DMS 273 treated with DMSO at 0.1 percent for 48 hours (cell line): Measurements from ENCODE around the gene ST6GALNAC4.

ENCODE experiments used
- DNase-seq: peaks from one replicate; lab custom pipeline; 2025; lab: John Stamatoyannopoulos, UW

The ST6GALNAC4 gene

DNA sequence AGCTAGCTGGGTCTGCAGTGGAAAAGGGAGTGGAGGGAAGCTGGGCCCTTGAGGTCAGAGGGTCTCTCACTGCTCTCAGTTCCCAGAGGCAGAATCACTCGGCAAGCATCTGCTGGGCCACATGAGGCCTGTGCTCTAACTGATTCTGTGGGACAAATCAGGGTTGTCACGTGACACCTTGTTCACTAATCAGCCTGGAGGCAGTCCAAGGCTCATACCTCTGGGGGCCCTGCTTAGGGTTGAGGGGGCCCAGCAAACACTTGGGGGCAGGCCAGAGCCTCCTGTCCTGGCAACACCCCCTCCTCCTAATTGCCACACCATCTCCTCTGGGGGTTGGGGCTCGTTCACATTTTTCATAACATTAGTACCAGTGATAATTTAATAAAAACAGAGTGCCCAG is 29.9 kb upstream of the ST6GALNAC4 start:
- no peak for DNase-seq

GRCh38 chr9:127945942-127946341 is 29.1 kb upstream of the ST6GALNAC4 start:
- no peak for DNase-seq

DNA sequence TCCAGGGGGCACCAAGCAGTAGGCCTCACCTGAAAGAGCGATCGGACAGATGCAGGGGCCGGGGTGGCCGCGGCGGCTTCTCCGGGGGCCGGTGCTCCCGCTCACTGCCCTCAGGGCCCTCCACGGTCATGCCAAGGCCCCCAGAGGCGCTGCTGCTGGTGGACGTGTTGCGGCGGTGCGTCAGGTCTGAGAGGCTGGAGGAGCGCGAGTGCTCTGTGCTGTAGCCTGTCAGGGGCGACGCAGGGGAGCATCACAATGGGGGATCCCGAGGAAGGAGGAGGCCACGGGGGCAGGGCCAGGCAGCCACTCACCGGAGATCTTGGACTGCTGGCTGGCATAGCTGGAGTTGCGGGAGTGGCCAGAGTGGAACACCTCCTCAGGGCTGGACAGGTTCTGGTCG is 28.5 kb upstream of the ST6GALNAC4 start:
- no peak for DNase-seq

DNA sequence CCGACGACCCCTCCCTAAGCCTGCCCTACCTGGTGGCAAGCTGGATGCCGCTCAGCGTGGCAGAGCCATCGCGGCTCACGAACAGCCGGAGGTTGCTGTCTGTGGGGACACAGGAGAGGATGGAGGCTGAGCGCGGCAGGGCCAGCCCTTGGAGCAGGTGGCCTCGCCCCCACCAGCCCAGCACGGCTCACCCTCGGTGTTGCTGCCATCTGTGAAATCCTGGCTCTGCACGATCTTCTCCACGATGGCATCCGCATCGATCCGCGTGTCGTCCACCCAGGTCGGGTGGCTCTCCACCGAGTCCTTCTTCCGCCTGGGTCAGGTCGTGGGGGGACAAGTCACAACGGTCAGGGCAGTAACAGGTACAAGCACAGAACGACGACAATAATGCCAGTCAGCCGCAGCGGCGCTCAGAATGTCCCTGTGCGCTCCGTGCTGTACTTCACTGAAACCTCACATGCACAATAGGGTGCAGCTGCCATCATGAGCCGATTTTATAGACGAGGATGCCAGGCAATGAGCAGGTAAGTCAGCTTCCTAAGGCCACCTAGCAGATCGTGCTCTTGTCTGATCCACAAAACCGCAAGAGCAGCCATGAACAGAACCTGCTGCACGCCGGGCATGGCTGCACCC is 27.9 kb upstream of the ST6GALNAC4 start:
- no peak for DNase-seq

DNA sequence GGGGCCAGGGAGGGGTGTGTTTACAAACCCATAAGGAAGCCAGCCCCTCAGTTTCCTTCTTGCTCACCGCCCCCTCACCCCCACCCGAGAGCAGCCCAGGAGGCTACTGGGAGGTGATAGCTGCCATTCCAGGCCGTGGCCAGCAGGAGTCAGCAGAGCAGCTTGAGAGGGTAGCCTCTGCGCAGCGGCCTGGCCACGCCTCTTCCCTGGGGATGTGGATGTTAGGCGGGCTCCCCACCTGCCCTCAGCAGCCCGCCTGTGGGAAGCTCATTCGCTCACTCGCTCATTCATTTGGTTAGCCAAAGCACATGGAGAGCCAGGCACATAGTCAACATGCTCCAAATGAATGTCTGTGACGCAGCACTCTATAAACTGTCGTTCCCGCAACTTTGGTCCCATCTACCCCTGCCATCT is 26.9 kb upstream of the ST6GALNAC4 start:
- peak; percentile 57 for DNase-seq

GRCh38 chr9:127943011-127943662 is 26.3 kb upstream of the ST6GALNAC4 start:
- no peak for DNase-seq

GRCh38 chr9:127942216-127943010 is 25.6 kb upstream of the ST6GALNAC4 start:
- DNase-seq: no peak

DNA sequence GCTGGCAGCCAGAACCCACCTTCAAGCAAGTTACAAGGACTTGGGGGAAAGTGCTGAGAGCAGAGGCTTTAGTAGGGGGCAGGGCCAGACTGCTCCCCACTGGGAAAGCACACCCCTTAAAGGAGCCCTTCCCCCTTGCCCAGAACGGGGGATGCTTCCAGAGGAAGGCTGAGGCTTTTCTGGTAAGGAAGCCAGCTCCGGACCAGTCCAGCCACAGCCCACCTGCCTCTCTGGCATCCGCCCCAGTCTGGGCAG is 25.0 kb upstream of the ST6GALNAC4 start:
- DNase-seq: no peak

- no peak for DNase-seq
Measured at GRCh38 chr9:127941062-127941960, 24.5 kb upstream of the ST6GALNAC4 start.

GRCh38 chr9:127940593-127940992 is 23.8 kb upstream of the ST6GALNAC4 start:
- DNase-seq: no peak

DNA sequence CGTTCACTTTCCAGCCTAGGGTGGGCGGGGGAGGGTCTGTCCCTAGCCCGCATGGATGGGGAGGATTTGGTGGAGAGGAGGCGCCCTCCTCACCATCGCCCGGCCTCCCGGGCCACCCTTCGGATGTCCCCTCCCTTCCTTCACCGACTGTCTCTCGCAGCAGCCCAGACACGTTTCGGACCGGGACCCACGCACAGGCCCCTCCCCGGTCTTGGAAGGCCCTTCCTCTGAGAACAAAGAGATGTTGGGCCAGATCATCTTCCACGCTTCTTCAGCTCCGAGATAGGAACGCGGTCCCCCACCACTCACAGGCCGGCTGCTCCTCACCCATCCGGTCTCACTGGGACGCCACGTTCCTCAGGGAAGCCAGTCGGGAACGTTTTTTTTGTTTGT is 21.5 kb upstream of the ST6GALNAC4 start:
- DNase-seq: no peak

DNA sequence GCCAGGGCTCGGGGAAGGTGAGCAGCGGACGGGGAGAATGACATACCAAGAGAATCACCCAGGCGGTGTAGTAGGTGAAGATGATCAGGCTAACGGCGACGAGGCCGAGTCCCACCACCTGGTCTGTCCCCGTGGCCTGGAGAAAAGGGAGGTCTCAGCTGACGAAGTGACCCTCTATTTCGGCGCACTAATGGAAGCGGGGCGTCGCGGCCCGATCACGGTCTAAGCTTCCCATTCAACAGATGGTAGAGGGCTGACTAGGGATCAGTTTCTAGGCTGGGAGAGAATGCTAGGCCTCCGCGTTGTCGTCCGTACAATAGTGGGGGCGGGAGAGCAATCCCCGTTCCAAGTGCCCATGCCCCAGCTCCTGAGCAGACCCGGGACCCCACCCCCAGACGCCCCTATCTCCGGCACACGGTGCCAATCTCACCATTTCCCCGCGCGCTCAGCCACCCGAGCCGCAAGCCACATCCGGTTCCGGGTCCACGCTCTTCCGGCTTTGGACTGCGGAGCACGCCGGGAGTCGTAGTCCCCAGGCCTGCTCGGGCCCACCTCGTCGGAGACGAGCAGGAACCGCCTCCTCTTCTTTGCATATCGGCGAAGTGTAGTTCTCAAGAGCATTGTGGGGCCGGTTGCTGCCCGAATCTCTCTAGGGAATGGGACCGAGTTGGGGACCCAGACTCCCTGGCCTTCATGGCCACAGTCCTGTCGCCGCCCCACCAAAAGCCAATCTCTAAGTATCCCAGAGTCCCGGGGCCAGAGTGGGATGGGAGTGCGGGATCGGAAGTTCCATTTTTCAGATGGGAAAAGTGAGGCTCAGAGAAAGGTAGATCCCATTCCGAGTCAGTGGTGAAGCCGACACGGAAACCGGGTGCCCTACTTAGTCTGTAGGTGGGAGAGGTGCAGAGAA is 20.8 kb upstream of the ST6GALNAC4 start, which contains the start of gene DPM2:
Gene DPM2 (minus strand): TSS at position 467 of the 910 bp plus-strand sequence. CDS start 34 bp downstream, at position 433.
- DNase-seq: peak; percentile 44

GRCh38 chr9:127937056-127937387 is 20.2 kb upstream of the ST6GALNAC4 start:
- no peak for DNase-seq

- DNase-seq: no peak
Measured at GRCh38 chr9:127936347-127936852, 19.6 kb upstream of the ST6GALNAC4 start.

DNA sequence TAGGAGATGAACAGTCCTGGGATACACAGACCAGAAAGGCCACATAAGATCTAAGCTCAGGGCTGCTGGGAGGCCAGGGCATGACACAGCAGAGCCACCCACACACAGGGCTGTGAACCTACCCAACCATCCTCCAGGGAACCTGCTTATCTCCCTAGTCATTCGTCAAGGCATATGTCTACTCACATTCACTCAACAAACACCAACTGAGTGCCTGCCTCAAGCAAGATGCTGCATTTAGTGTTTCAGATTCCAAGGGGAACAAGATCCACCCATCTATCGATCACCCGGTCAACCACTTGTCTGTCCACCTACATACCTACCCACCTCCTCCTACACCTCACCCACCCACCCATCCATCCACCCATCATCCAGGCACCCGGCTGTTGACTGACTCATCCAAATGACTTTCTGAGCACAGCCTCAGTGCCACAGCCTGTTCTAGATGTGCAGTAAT is 19.0 kb upstream of the ST6GALNAC4 start:
- no peak for DNase-seq

GRCh38 chr9:127934986-127935385 is 18.1 kb upstream of the ST6GALNAC4 start:
- no peak for DNase-seq

DNA sequence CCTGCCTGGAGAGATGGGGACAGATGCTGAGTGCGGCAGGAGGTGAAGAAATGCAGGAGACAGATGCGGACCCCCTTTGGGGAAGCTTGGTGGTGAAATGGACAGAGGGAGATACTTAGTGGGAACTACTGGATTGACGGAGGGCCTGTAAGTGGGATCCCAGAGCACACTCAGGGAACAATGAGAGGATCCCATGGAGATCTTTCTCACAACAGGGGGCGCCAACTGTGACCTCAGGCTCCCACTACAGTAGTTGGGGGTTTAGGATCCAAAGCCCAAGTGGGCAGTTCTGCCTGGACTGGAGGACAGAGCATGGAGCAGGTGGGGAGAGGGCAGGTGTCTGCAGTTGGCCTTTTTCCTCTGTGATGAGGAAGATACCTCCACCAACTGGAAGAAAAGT is 17.4 kb upstream of the ST6GALNAC4 start:
- DNase-seq: no peak

DNA sequence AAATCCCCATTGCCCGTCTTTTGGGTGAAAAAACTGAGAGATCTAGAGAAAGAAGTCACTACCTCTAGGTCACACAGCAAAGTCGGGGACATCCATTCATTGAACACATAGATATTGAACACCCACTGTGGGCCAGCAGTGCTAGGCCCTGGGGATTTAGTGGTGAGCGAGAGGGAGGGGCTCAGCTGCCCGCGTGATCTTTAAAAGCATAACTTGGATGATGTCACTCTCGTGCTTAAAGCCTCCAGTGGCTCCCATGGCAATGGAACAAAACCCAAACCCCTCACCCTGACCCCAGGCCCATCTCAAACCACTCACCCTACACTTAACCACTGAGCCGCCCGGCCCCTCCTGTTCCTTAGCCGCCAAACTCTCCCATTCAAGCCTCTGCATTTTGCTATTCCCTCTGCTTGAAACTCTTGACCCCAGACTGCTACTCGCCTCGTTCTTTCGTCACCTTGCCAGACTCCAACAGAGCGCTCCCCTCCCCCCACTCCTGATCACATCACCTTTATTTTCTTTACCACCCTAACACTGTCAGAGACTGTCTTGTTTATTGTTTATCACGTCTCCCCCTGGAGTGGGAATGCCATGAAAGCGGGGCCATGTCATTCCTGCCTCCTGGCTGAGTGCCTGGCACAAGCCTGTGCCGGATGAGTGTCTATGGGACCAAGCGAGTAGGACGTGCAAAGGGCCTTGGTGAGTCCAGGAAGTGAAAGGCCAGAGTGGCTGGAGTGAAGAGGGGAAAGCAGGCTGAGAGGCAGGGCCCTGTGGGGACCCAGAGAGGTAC is 14.4 kb upstream of the ST6GALNAC4 start:
- no peak for DNase-seq

GRCh38 chr9:127930231-127931091 is 13.6 kb upstream of the ST6GALNAC4 start, which contains the start of gene PIP5KL1:
Gene PIP5KL1, minus strand, starts transcription at chr9:127930777. Its CDS starts 25 bp downstream, at chr9:127930752.
- DNase-seq: peak; percentile 44
